Measurements from ENCODE around the gene PAX8.
"Not testable (repeated sequence)": the region's sequence is repeated elsewhere in the genome, so short reads cannot be mapped to it uniquely, and the experiment has no call there.

DNA sequence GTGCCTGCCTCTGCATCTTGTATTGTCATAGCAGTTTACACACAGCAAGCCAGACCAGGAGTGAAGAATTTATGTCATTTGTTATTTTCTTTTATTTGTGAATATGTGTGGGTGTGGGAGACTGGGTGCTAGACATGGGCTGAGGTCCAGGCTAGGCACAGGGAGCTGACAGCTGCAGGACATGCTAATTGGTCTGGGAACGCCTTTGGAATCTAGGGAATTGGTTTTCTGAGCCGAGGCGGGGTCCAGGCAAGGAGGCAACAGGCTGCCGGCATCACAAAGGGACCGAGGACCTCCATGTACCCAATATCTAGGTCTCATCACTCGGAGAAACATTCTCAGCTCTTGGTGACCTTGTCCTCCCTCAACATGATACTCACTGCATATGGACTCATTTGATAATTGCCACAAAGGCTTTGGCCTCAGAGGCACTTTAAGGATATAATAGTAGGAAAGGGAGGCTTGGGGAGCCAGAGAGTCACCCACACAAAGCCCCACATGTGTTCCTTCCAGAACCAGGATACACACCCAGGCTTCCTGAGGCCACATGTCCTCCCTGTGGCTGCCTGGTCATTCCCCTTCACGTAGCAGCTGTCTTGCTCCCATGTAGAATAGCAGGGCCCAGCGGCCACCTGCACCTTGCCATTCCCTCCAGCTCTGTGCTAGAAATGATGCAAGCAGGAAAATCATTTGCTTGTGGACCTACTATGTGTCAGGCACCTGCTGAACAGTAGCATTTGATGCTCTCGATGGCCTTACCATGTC, 23.7 kb upstream of the PAX8 start:
- TF ChIP-seq, protein P1, sequence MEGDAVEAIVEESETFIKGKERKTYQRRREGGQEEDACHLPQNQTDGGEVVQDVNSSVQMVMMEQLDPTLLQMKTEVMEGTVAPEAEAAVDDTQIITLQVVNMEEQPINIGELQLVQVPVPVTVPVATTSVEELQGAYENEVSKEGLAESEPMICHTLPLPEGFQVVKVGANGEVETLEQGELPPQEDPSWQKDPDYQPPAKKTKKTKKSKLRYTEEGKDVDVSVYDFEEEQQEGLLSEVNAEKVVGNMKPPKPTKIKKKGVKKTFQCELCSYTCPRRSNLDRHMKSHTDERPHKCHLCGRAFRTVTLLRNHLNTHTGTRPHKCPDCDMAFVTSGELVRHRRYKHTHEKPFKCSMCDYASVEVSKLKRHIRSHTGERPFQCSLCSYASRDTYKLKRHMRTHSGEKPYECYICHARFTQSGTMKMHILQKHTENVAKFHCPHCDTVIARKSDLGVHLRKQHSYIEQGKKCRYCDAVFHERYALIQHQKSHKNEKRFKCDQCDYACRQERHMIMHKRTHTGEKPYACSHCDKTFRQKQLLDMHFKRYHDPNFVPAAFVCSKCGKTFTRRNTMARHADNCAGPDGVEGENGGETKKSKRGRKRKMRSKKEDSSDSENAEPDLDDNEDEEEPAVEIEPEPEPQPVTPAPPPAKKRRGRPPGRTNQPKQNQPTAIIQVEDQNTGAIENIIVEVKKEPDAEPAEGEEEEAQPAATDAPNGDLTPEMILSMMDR (IDR thresholded peaks at IDR 0.05): not testable (repeated sequence)
- not testable (repeated sequence) for TF ChIP-seq POLR2AphosphoS5, EP300 (IDR thresholded peaks at IDR 0.05)

Measured in suprapubic skin (tissue), 4 donors.